A549 treated with AZD9567 at 1 μM for 4 hours (cell line): Measurements from ENCODE around the gene UBXN11. TPM values are rescaled to one million over a fixed set of nuclear protein-coding genes. Genes with fewer than 3 reads are reported as not detected.

Experiments
- total RNA-seq: library from RNA; stranded (reverse); fragments of 200-300 nt; extraction: Qiagen RNA extraction; gene quantifications from 5 replicates; pipeline ENCODE4 v1.2.3, GENCODE V29; 2022; ENCODE audit not compliant: insufficient read depth

The UBXN11 gene, protein sequence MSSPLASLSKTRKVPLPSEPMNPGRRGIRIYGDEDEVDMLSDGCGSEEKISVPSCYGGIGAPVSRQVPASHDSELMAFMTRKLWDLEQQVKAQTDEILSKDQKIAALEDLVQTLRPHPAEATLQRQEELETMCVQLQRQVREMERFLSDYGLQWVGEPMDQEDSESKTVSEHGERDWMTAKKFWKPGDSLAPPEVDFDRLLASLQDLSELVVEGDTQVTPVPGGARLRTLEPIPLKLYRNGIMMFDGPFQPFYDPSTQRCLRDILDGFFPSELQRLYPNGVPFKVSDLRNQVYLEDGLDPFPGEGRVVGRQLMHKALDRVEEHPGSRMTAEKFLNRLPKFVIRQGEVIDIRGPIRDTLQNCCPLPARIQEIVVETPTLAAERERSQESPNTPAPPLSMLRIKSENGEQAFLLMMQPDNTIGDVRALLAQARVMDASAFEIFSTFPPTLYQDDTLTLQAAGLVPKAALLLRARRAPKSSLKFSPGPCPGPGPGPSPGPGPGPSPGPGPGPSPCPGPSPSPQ
- 12.6 to 17.6 TPM (median 16.3 TPM) in 5 replicates for total RNA-seq

DNA sequence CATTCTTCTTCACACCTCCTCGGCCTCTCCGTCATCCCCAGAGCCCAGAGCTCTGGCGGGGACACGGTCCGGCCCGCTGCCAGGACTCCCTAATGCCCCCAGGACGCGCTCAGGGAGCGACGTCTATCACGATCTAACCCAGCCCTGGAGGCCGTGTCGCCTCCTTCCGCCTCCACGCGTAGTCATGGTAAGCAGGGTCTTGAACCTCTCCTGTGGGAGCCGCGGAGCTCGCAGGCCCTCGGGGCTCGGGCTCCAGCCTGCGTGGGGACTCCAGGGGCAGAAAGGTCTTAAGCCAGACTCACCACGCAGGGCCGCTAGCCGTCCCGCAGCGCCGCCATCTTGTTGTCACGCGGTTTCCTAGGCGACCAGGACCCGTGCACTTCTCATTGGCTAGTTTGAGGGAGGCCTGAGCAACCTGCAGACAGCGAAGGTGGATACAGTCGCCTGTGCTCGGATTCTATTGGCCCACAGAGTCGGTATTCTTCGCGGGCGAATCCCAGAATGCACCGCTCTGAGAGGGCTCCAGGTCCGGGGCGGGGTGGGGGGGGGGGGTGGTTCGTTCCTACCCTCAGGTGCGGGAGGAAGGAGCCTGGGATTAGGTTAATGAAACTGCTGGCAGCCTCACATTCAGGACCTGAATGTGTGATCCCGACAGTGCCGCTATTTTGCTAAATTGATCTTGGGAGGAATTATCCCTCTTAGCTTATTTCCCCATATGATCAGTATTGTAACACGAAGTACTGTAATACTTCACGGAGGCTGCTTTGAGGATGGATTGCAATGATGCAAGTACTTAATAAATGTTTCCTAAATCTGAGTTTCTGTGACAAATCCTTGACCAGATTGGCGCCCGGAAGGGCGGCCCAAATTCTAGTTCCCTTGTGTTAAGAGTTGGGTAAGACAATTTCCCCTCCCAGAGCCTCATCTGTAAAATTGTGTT, at the start of gene UBXN11:
TSS of gene UBXN11 (minus strand) at position 347 of the 940 bp plus-strand sequence. CDS start 3,753 bp downstream, outside the sequence.

DNA sequence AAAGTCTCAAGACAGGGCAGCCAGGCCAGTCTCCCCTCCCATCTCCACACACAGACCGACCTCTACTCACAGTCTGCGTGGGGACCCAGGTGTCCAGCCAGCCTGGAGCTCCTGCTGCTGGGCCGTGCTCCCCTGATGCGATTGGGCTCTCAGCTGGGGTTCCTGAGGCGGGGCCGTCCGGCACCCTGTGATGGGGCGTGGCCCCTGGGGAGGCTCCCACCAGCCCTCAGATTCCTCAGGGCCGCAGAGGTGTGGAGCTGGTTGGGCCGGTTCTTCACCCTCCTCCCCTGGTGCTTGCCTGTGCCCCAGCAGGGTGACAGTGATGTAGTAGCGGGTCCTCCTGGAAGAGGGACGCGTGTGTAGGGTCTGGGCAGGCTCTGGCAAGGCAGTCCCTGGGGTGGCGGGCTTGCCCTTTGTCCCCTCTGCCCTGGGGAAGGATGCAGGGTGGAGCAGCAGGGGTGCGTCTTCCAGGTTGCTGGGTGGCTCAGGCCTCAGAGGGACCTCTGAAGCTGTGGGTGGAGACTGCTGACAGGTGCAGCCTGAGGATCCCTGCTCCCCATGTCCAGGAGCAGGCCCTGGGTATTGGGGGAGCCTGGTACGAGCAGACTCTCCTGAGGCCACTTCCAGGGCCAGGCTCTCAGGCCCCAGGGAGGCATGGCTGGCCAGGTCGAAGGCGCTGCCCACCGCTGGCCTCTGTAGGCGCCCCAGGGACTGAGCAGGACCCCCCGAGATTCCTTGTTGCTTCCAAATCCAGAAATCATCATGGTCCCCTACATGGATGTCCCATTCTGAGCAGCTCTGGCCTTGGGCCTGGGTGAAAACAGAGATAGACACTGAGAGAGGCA, 47.8 kb upstream of the UBXN11 start, which contains the start of gene CRYBG2:
TSS of gene CRYBG2 (minus strand) at position 155 of the 845 bp plus-strand sequence. CDS start 7,473 bp downstream, outside the sequence.

DNA sequence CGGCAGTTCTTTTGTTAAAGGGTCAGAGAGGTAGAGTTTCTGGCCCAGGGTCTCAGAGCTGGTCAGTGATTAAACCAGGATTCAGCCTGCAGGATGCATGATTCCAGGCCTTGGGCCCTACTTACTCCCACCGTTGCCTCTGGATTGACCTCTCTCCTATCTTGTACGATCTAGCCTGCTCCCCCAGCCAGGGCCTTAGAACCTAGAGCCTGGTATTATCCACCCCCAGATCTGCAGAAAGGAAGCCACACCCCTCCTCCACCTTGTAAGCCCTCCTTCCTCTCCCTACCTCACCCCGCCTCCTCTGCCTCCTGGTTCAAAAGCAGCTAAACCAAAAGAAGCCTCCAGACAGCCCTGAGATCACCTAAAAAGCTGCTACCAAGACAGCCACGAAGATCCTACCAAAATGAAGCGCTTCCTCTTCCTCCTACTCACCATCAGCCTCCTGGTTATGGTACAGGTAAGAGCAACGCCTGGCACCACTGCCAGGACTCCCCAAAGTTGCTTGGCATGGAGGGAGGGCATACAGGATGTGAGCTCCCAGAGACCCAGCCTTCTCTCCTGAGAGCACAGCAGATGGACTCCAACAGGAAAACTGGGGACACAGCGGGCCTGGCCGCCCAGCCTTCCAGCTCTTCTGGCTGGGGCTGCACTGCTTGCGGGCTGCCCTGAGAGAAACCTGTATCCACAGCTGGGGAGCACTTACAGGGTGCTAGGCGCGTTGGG, 11.3 kb upstream of the UBXN11 start, which contains the start of gene CD52:
TSS of gene CD52 (plus strand) at position 347 of the 726 bp plus-strand sequence. CDS start at position 407, 60 bp downstream.

DNA sequence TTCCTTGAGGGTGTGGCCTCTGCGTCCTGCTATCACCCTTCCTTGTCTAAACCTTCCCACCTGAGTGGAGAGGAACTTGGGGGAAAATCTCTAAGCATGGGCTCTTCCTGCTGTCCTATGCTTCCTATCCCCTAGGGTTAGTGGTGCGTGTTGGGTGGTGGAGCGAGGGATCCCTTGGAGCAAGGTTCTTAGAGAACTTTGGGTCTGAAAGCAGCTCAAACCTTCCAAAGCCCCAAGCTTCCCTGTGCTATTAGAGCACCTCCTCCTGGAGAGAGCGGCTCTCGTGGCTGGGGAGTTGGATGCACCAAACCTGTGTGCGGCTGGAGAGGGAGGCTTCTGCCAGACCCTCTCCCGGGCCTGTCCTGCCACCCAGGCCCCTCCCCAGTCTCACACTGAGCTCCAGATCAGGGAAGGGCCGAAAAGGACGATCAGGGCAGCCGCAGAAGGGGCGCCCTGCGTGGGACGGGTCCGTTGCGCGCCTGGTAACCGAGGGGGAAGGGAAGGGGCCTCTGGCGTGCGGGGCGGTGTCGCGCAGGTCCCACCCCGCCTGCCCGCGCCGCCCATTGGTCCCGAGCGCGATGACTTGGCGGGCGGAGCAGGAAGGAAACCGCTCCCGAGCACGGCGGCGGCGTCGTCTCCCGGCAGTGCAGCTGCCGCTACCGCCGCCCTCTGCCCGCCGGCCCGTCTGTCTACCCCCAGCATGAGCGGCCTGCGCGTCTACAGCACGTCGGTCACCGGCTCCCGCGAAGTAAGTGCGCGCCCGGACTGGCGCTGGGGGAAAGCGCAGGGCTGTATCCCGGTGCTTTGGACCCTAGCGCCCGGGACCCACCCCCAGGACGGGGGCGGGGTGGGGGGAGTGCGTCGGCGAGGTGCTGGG, 26.7 kb downstream of the UBXN11 start, which contains the start of gene SH3BGRL3:
TSS of gene SH3BGRL3 (plus strand) at position 631 of the 877 bp plus-strand sequence. CDS start at position 701, 70 bp downstream.

DNA sequence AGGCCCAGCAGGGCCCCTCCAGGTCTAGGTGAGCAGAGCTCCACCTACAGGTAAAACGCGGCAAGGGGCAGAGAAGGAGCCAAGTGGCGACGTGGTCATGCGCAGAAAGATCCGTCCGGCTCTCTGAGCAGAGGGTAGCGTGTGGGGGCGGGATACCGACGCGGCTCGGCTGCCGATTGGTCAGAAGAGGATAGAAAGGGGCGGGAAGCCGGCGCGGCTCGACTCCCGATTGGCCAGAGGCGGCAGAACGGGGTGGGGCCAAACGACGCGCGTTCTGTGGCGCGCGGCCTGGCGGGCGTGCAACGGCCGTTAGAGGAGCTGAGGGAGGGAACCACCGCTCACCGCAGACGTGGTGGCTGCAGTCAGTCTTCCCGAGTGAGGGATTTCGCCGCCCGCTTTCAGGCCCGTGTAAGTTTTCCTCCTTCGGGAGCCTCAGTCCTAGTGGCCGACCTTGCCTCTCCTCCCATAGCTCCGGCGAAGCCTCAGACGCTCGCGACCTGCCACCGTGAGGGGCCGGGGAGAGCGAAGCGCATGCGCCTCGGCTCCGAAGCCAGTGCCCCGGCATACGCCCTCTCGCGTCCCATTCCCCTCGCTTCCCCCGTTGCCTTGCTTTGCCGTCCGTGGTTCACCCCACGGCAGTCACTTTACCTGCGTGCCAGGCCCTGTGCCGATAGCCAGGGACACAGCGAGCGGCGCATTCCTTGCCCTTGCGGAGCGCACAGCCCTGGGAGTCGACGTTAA, 72.4 kb downstream of the UBXN11 start, which contains the start of gene CEP85:
TSS of gene CEP85 (plus strand) at position 298 of the 741 bp plus-strand sequence. CDS start 5,584 bp downstream, outside the sequence.

Other genes with a start within 250 kb of the UBXN11 start
- gene TRIM63, start 239.0 kb downstream of the UBXN11 start, total RNA-seq, result 0.77 to 1.5 TPM (median 0.94 TPM) in 5 replicates
- gene PDIK1L, start 194.8 kb downstream of the UBXN11 start, total RNA-seq, result 1.4 to 2.3 TPM (median 1.8 TPM) in 5 replicates
- gene FAM110D, start 147.6 kb downstream of the UBXN11 start, total RNA-seq, result 0.03 TPM in 2 of 5 replicates, not detected in the others
- not detected in 5 replicates for gene C1orf232, start 137.7 kb downstream of the UBXN11 start, total RNA-seq
- gene ZNF593, start 136.7 kb downstream of the UBXN11 start, total RNA-seq, result 54.3 to 72.6 TPM (median 62.2 TPM) in 5 replicates
- 0.37 to 1.1 TPM (median 0.47 TPM) in 4 of 5 replicates, not detected in the other for gene ZNF593OS, start 134.8 kb downstream of the UBXN11 start, total RNA-seq
- gene CNKSR1, start 129.1 kb downstream of the UBXN11 start, total RNA-seq, result 0.15 to 0.43 TPM (median 0.23 TPM) in 4 of 5 replicates, not detected in the other
- not detected in 5 replicates for gene CATSPER4, start 116.0 kb downstream of the UBXN11 start, total RNA-seq
- 10.7 to 14.9 TPM (median 14.5 TPM) in 5 replicates for gene CEP85, start 72.4 kb downstream of the UBXN11 start, total RNA-seq
- 121 to 148 TPM (median 134 TPM) in 5 replicates for gene SH3BGRL3, start 26.6 kb downstream of the UBXN11 start, total RNA-seq
- gene CD52, start 11.3 kb upstream of the UBXN11 start, total RNA-seq, result 0.22 TPM in 1 of 5 replicates, not detected in the others
- 0.40 to 1.7 TPM (median 0.96 TPM) in 5 replicates for gene CRYBG2, start 47.5 kb upstream of the UBXN11 start, total RNA-seq
- gene ZNF683, start 66.1 kb upstream of the UBXN11 start, total RNA-seq, result not detected in 5 replicates
- not detected in 5 replicates for gene LIN28A, start 104.2 kb upstream of the UBXN11 start, total RNA-seq
- gene DHDDS, start 125.7 kb upstream of the UBXN11 start, total RNA-seq, result 23.0 to 26.6 TPM (median 24.6 TPM) in 5 replicates
- 325 to 425 TPM (median 354 TPM) in 5 replicates for gene HMGN2, start 165.8 kb upstream of the UBXN11 start, total RNA-seq
- gene RPS6KA1, start 223.1 kb upstream of the UBXN11 start, total RNA-seq, result 15.5 to 17.6 TPM (median 16.2 TPM) in 5 replicates